Colonic mucosa (tissue), 4 donors: ENCODE data around the gene ATG12. TPM values are rescaled to one million over a fixed set of nuclear protein-coding genes. Genes with fewer than 3 reads are reported as not detected.

Experiments
- DNase-seq: peaks from one replicate; pipeline ENCODE4 v3.0.0-alpha.2; 2020
- H3K27ac ChIP-seq: fragments of 200-600 bp; one replicate; pipeline ENCODE4 v1.8.0; 2021
- H3K27me3 ChIP-seq: fragments of 200-600 bp; one replicate; pipeline ENCODE4 v1.8.0; 2021
- H3K36me3 ChIP-seq: fragments of 200-600 bp; one replicate; pipeline ENCODE4 v1.8.0; 2021
- H3K4me1 ChIP-seq: fragments of 200-600 bp; one replicate; pipeline ENCODE4 v1.8.0; 2021; ENCODE audit warnings: mild to moderate bottlenecking
- H3K4me3 ChIP-seq: fragments of 200-600 bp; one replicate; pipeline ENCODE4 v1.8.0; 2021
- H3K9ac ChIP-seq, 2 donors: one replicate each; pipeline ENCODE4 v1.7.0; 2013; ENCODE audit warnings: control low read depth in 2 of 2, low read depth in 2 of 2, low read length in 2 of 2
- H3K9me3 ChIP-seq: fragments of 200-600 bp; one replicate; pipeline ENCODE4 v1.8.0; 2021
- CTCF ChIP-seq: fragments of 200-600 bp; IDR thresholded peaks from one replicate; pipeline ENCODE4 v1.8.0; 2022; ENCODE audit warnings: antibody characterized with exemption, mild to moderate bottlenecking
- intact Hi-C: fragments of 100-400 bp; cut with DNase I; formaldehyde crosslinking; loops from one replicate; pipeline ENCODE4 v1.14.1; 2022
- total RNA-seq, 2 donors: library from RNA; stranded (reverse); fragmentation: NEBNext Ultra II Directional in 1 of 2; extraction: Animal tissue kit (Norgen Biotek cat#: 25700) in 1 of 2; gene quantifications; one replicate each; pipeline ENCODE4 v1.2.1, GENCODE V29; 2021
- donor health status: healthy.
- donor health status: DM: no; HTN: no; CAD: no.
- donor health status: DM: no; HTN: no; CAD: no.

Gene ATG12
- total RNA-seq, 2 donors from 2014 or later: 24.5 to 38.9 TPM

- Histone ChIP-seq H3K9ac (no peak overlapping the region), H3K27ac (no peak overlapping the region), H3K27me3 (no peaks in the 10 kb centered on the region), H3K4me1 (no peaks in the 10 kb centered on the region), H3K36me3 (no peaks in the 10 kb centered on the region), H3K4me3 (no peak overlapping the region), H3K9me3 (no peaks in the 10 kb centered on the region)
- intact Hi-C loops: no loop called here
- no peak for DNase-seq
- TF ChIP-seq CTCF: no peak
These were observed 62.9 kb downstream of the ATG12 start for GRCh38 chr5:115778417-115778816.

Other genes starting within 250 kb of the ATG12 start
- 1 to 10 TPM; 1.2 to 2.4 TPM for gene TICAM2, start 239.1 kb downstream of the ATG12 start, total RNA-seq
- 100 to 1,000 TPM; 127 to 146 TPM for gene TMED7, start 215.5 kb downstream of the ATG12 start, total RNA-seq
- under 1 TPM; 0.27 to 0.58 TPM for gene CDO1, start 24.9 kb downstream of the ATG12 start, total RNA-seq
- gene AP3S1, start 370 bp upstream of the ATG12 start, total RNA-seq: 100 to 1,000 TPM in 1 of 2 donors, 10 to 100 TPM in 1; 56.7 to 105 TPM
- gene LVRN, start 120.9 kb upstream of the ATG12 start, total RNA-seq: under 1 TPM; 0.10 to 0.90 TPM
- not detected for gene ARL14EPL, start 190.9 kb upstream of the ATG12 start, total RNA-seq
- 10 to 100 TPM; 24.8 to 26.5 TPM for gene COMMD10, start 243.5 kb upstream of the ATG12 start, total RNA-seq